HG03457 (cell line): ENCODE data around the gene LRRC45.

Experiments used
- ATAC-seq: cut with Tn5 transposase; IDR thresholded peaks from one replicate; pipeline ENCODE4 v1.9.1; 2021; ENCODE audit warnings: moderate number of reproducible peaks; ENCODE audit not compliant: unreplicated experiment

LRRC45 gene

GRCh38 chr17:82006468-82007227 is 16.5 kb upstream of the LRRC45 start:
- ATAC-seq, result no peak

- ATAC-seq, result no peak
Observed at GRCh38 chr17:82007228-82007494, 15.9 kb upstream of the LRRC45 start.

GRCh38 chr17:82007495-82008257 is 15.4 kb upstream of the LRRC45 start:
- ATAC-seq, result no peak

GRCh38 chr17:82008258-82008940 is 14.7 kb upstream of the LRRC45 start:
- ATAC-seq, result no peak

GRCh38 chr17:82008941-82009405 is 14.1 kb upstream of the LRRC45 start:
- ATAC-seq, result no peak

GRCh38 chr17:82009413-82009812 is 13.7 kb upstream of the LRRC45 start:
- no peak for ATAC-seq

GRCh38 chr17:82010575-82011525 is 12.3 kb upstream of the LRRC45 start:
- ATAC-seq, result no peak

- ATAC-seq, result no peak
Observed at GRCh38 chr17:82011617-82012187, 11.4 kb upstream of the LRRC45 start.

- ATAC-seq, result no peak
Observed at GRCh38 chr17:82012261-82012639, 10.9 kb upstream of the LRRC45 start.

GRCh38 chr17:82012640-82013295 is 10.3 kb upstream of the LRRC45 start:
- ATAC-seq, result no peak

GRCh38 chr17:82013341-82013740 is 9.8 kb upstream of the LRRC45 start:
- ATAC-seq, result no peak

GRCh38 chr17:82013772-82014321 is 9.3 kb upstream of the LRRC45 start:
- no peak for ATAC-seq

- ATAC-seq, result no peak
Observed at GRCh38 chr17:82014432-82014831, 8.7 kb upstream of the LRRC45 start.

GRCh38 chr17:82014971-82015310 is 8.2 kb upstream of the LRRC45 start:
- ATAC-seq, result no peak

- ATAC-seq, result no peak
Observed at GRCh38 chr17:82015311-82015971, 7.7 kb upstream of the LRRC45 start.

GRCh38 chr17:82016061-82016874 is 6.8 kb upstream of the LRRC45 start:
- no peak for ATAC-seq

- ATAC-seq, result no peak
Observed at GRCh38 chr17:82016875-82017459, 6.1 kb upstream of the LRRC45 start.

- ATAC-seq, result no peak
Observed at GRCh38 chr17:82017612-82018151, 5.4 kb upstream of the LRRC45 start.
